ENCODE results near the gene SCAMP4. TPM values are rescaled to one million over a fixed set of nuclear protein-coding genes. Genes with fewer than 3 reads are reported as not detected.
A peak's percentile ranks its signal among the peaks of the same experiment; 100 is the strongest.

SCAMP4 gene
- total and polyA plus RNA-seq, 2 of the 13 experiments (the other 11 are each of a cell fraction or from before 2014, with no cell fraction given): 10.7 to 13.7 TPM

GRCh38 chr19:1942078-1942933 is 37.1 kb downstream of the SCAMP4 start (continued):
- TF ChIP-seq ZNF770 (CRISPR knock-in tag; IDR thresholded peaks at IDR 0.05) (no peak), THAP11 (CRISPR knock-in tag; IDR thresholded peaks at IDR 0.05) (peak; percentile 65), SALL2 (CRISPR knock-in tag; IDR thresholded peaks at IDR 0.05) (peak; percentile 73; the same call in 1 of the 2 replicates), PHF8 (CRISPR knock-in tag; IDR thresholded peaks at IDR 0.05) (peak; percentile 73), ZMYM4 (CRISPR knock-in tag; IDR thresholded peaks at IDR 0.05) (peak; percentile 11; the same call in 1 of the 2 replicates), ZIK1 (CRISPR knock-in tag; IDR thresholded peaks at IDR 0.05; ENCODE audit: borderline replicate concordance, low read depth) (0 out of 2 replicates have a peak, but pooled peaks have one; percentile 43), FUBP1 (CRISPR knock-in tag; IDR thresholded peaks at IDR 0.05; ENCODE audit: borderline replicate concordance) (no peak), CREB1 (IDR thresholded peaks at IDR 0.05) (no peak), CREB1 (CRISPR knock-in tag; IDR thresholded peaks at IDR 0.05) (no peak), ZBTB46 (CRISPR knock-in tag; IDR thresholded peaks at IDR 0.05; ENCODE audit: borderline replicate concordance) (peak; percentile 88; the same call in 1 of the 2 replicates), POLR2AphosphoS5 (IDR thresholded peaks at IDR 0.05; ENCODE audit: low read depth, low read length) (0 out of 2 replicates have a peak, but pooled peaks have one; percentile 23), HNRNPL (IDR thresholded peaks at IDR 0.05; ENCODE audit: low read depth, low read length) (0 out of 2 replicates have a peak, but pooled peaks have one; percentile 31), BRCA1 (CRISPR knock-in tag; IDR thresholded peaks at IDR 0.05) (no peak), SP4 (CRISPR knock-in tag; IDR thresholded peaks at IDR 0.05) (peak; percentile 65; the same call in 1 of the 2 replicates), ZFP41 (CRISPR knock-in tag; IDR thresholded peaks at IDR 0.05; ENCODE audit: borderline replicate concordance) (no peak), REST (IDR thresholded peaks at IDR 0.05; ENCODE audit: borderline replicate concordance in 1 of 2, low read depth in 1 of 2, low read length in 2 of 2) (no peak), NFE2 (CRISPR knock-in tag; IDR thresholded peaks at IDR 0.05) (no peak), SOX13 (IDR thresholded peaks at IDR 0.05) (no peak), SOX13 (CRISPR knock-in tag; conservative IDR thresholded peaks at IDR 0.05 in 1 of 2, IDR thresholded peaks at IDR 0.05 in 1 of 2) (peak in 1 of 2 experiments; percentile 52; a peak in 2 of 4 replicates)

Data from HepG2 (cell line).